ENCODE measurements around the gene NBPF19.
"Not testable (repeated sequence)": the region's sequence is repeated elsewhere in the genome, so short reads cannot be mapped to it uniquely, and the experiment has no call there.

NBPF19 gene, protein sequence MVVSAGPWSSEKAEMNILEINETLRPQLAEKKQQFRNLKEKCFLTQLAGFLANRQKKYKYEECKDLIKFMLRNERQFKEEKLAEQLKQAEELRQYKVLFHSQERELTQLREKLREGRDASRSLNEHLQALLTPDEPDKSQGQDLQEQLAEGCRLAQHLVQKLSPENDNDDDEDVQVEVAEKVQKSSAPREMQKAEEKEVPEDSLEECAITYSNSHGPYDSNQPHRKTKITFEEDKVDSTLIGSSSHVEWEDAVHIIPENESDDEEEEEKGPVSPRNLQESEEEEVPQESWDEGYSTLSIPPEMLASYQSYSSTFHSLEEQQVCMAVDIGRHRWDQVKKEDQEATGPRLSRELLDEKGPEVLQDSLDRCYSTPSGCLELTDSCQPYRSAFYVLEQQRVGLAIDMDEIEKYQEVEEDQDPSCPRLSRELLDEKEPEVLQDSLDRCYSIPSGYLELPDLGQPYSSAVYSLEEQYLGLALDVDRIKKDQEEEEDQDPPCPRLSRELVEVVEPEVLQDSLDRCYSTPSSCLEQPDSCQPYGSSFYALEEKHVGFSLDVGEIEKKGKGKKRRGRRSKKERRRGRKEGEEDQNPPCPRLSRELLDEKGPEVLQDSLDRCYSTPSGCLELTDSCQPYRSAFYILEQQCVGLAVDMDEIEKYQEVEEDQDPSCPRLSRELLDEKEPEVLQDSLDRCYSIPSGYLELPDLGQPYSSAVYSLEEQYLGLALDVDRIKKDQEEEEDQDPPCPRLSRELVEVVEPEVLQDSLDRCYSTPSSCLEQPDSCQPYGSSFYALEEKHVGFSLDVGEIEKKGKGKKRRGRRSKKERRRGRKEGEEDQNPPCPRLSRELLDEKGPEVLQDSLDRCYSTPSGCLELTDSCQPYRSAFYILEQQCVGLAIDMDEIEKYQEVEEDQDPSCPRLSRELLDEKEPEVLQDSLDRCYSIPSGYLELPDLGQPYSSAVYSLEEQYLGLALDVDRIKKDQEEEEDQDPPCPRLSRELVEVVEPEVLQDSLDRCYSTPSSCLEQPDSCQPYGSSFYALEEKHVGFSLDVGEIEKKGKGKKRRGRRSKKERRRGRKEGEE (N-terminal part only)

DNA sequence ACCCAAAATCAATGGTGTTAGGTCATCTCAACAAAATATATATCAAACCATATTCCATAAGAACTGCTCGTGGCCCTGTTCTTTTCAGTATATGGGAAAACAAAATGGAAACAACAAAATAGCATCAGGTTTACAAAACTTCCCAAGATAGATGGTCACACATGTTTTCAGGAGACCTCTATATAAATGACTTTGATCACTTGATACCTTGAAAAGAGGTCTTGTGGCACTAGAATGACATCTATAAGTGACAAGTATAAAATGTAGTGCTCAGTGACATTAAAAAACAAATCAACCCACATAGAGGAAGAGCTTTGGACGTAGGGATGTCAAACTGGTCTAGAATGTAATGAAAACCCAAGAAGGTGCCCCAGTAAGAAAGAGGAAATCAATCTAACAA lies at the start of gene NBPF19:
Gene NBPF19 (plus strand): TSS at position 301 of the 400 bp plus-strand sequence. CDS start 888 bp downstream, outside the sequence.
- H3K9me3 Mint-ChIP-seq; H3K4me3 Mint-ChIP-seq; intact Hi-C loops (cut with micrococcal nuclease); H3K27me3 Mint-ChIP-seq; H3K27ac Mint-ChIP-seq; H3K4me1 Mint-ChIP-seq (ENCODE audit: low read depth): not testable (repeated sequence)
- peaks cover 15% of the 10 kb centered on the region for H3K36me3 Mint-ChIP-seq (ENCODE audit: low read depth)

DNA sequence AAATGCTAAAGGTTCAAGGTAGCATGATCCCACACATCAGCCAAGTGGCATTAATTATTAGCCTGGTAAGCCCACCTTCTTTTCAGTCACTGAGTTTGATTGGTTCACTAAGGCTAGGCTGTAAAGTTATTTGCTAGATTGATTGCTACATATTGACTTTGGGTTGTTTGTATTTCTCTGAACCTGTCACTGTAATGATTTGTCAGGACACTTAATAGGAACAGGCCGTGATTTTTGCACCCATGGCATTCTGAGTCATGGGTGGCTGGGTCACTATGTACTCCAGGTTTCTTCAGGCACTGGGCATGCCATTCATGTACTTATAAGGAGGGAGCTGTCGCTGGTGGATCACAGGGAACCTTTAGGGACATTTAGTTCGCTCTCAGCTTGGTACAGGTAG lies 46.5 kb upstream of the NBPF19 start:
- H3K9me3 Mint-ChIP-seq; H3K4me1 Mint-ChIP-seq (ENCODE audit: low read depth); H3K27ac Mint-ChIP-seq; intact Hi-C loops (cut with micrococcal nuclease); H3K4me3 Mint-ChIP-seq; H3K27me3 Mint-ChIP-seq; H3K36me3 Mint-ChIP-seq (ENCODE audit: low read depth): not testable (repeated sequence)

DNA sequence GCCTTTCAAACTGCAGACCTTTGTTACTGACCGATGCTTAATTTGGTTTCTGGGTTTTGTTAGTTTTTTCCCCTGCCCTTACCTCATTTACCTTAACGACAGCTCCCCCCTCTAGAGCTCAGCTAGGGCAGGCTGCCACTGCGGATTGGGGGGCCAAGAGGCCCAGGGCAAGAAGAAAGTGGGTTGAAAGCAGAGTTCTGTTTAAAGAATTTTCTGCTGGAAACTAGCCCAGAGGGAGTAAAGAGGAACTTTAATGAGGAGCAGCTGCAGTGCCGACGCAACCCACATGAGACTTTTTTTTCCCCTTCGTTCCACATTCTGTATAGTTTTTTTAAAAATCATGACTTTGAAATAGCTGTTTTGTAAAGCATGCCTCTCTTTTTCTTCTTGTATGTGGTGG lies 29.4 kb upstream of the NBPF19 start:
- H3K4me3 Mint-ChIP-seq; intact Hi-C loops (cut with micrococcal nuclease); H3K27ac Mint-ChIP-seq: not testable (repeated sequence)

DNA sequence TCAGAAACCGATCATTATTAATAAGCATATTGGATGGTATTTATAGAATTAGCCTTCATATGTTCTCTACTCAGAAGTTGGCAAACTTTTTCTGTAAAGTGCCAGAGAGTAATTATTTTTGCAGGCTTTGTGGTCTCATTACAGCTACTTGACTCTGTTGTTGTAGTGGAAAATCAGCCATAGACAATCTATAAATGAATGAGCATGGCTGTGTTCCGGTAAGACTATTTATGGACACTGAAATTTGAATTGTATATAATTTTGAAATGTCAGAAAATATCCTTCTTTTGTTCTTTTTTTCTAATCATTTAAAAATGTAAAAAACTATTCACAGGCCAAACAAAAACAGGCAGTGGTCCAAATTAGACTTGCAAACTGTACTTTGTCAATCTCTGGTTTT lies 22.6 kb upstream of the NBPF19 start:
- H3K4me3 Mint-ChIP-seq; H3K27ac Mint-ChIP-seq; H3K9me3 Mint-ChIP-seq; intact Hi-C loops (cut with micrococcal nuclease); H3K4me1 Mint-ChIP-seq (ENCODE audit: low read depth); H3K36me3 Mint-ChIP-seq (ENCODE audit: low read depth); H3K27me3 Mint-ChIP-seq: not testable (repeated sequence)

More for the DNA sequence above, 29.4 kb upstream of the NBPF19 start:
- H3K27me3 Mint-ChIP-seq; H3K4me1 Mint-ChIP-seq (ENCODE audit: low read depth); H3K9me3 Mint-ChIP-seq; H3K36me3 Mint-ChIP-seq (ENCODE audit: low read depth): not testable (repeated sequence)

DNA sequence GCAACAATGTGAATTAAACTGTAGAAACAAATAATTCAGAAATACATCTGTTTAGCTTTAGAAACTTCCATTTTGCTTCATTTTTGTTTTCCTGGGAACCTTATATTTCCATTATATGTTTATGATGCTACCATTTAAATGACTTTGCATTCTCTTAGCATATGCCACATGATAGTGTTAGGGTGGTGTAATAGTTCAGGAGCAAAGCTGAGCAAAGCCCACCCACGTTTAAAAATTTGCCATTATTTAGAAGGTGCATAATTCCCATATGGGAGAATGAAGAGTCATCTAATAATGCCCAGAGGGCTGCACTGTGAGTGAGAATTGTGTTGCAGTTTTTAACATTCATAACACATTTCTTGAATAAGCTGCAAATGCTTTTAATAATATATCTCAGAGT lies 22.2 kb upstream of the NBPF19 start:
- H3K4me1 Mint-ChIP-seq (ENCODE audit: low read depth); H3K27ac Mint-ChIP-seq; H3K9me3 Mint-ChIP-seq; H3K4me3 Mint-ChIP-seq; H3K27me3 Mint-ChIP-seq; H3K36me3 Mint-ChIP-seq (ENCODE audit: low read depth); intact Hi-C loops (cut with micrococcal nuclease): not testable (repeated sequence)

DNA sequence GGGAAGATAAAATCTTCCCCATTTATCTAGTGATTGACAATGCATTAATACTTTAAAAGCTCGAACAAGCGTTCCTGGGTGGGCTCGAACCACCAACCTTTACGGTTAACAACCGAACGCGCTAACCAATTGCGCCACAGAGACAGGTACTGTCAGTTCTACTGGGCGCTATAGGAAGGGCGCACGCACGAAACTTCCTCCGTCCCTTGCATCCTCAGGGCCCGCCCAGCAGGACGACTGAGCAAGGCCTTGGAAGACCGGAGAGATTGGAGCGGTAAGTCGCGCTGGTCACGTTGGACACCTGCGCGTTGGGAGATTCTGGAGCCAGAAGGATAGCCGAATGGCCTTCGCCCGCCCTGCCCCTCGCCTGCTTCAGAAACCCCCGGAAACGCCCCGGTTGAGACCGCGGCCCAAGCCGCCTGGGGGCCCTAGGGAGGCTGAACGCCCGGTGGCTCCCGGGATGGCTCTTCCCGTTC lies 83.5 kb downstream of the NBPF19 start:
- intact Hi-C loops (cut with micrococcal nuclease); H3K27me3 Mint-ChIP-seq; H3K4me1 Mint-ChIP-seq (ENCODE audit: low read depth); H3K9me3 Mint-ChIP-seq: not testable (repeated sequence)
- peak overlapping the region; percentile 70 for H3K4me3 Mint-ChIP-seq
- peak overlapping the region; percentile 74 for H3K27ac Mint-ChIP-seq
- H3K36me3 Mint-ChIP-seq (ENCODE audit: low read depth) = peaks cover 16% of the 10 kb centered on the region

DNA sequence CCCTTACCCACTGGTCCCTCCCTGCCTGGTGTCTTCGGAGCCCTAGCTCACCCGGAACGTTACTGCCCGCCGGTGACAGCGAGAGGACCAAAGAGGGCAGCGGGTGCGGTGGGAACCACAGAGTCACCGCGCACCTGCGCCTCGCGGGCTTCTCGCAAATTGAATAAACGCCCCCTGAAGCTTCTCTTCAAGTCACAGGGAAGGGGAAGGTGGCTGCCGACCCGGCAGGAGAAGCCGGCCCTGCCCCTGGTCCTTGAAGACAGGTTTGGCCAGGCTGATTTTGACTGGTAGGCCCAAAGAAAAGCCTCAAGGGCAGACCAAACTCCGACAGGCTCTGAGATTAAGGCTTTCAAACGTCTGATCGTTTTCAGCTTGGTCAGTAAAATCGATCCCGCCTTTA lies 87.0 kb downstream of the NBPF19 start:
- intact Hi-C loops (cut with micrococcal nuclease); H3K36me3 Mint-ChIP-seq (ENCODE audit: low read depth); H3K4me1 Mint-ChIP-seq (ENCODE audit: low read depth); H3K27me3 Mint-ChIP-seq; H3K9me3 Mint-ChIP-seq; H3K4me3 Mint-ChIP-seq; H3K27ac Mint-ChIP-seq: not testable (repeated sequence)

DNA sequence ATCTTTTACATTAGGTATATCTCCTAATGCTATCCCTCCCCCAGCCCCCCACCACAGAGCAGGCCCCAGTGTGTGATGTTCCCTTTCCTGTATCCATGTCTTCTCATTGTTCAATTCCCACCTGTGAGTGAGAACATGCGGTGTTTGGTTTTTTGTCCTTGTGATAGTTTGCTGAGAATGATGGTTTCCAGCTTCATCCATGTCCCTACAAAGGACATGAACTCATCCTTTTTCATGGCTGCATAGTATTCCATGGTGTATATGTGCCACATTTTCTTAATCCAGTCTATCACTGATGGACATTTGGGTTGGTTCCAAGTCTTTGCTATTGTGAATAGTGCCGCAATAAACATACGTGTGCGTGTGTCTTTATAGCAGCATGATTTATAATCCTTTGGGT lies 90.6 kb downstream of the NBPF19 start:
- H3K27me3 Mint-ChIP-seq; H3K27ac Mint-ChIP-seq; intact Hi-C loops (cut with micrococcal nuclease); H3K9me3 Mint-ChIP-seq; H3K4me1 Mint-ChIP-seq (ENCODE audit: low read depth); H3K36me3 Mint-ChIP-seq (ENCODE audit: low read depth); H3K4me3 Mint-ChIP-seq: not testable (repeated sequence)

DNA sequence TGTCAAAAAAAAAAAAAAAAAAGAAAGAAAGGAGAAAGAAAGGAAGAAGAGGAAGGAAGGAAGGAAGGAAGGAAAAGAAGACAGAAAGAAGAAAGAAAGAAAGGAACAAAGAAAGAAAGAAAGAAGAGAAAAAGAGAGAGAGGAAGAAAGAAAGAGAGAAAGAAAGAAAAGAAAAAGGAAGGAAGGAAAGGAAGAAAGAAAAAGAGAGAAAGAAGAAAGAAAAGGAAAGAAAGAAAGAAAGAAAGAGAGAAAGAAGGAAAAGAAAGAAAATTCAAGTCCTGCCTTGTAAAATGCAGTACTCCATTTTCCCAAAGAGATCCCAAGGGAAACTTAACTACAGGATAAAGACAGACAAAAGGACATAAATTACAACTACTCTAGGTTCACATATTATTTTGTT lies 97.9 kb downstream of the NBPF19 start:
- intact Hi-C loops (cut with micrococcal nuclease); H3K4me3 Mint-ChIP-seq; H3K4me1 Mint-ChIP-seq (ENCODE audit: low read depth); H3K36me3 Mint-ChIP-seq (ENCODE audit: low read depth); H3K9me3 Mint-ChIP-seq; H3K27ac Mint-ChIP-seq; H3K27me3 Mint-ChIP-seq: not testable (repeated sequence)

DNA sequence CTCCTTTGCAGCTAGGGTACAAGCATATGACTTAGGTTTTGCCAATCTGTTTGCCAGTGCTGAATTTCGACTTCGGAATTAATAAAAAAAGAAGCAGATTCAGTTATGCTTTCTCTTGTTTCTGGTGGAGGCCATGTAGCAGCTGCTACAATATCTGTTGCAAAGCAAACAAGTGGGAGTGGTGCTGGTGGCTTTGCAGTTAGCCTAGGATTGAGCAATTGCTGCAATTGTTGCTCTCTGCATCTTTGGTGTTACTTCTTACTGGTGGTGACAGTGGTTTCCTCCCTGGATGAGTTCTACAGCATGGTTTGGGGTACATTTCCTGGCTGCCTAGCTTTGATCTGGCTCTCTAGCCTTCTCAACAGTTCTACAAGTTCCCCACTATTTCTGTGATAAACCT lies 110.7 kb downstream of the NBPF19 start:
- H3K36me3 Mint-ChIP-seq (ENCODE audit: low read depth); H3K4me1 Mint-ChIP-seq (ENCODE audit: low read depth); intact Hi-C loops (cut with micrococcal nuclease); H3K27ac Mint-ChIP-seq; H3K9me3 Mint-ChIP-seq; H3K4me3 Mint-ChIP-seq; H3K27me3 Mint-ChIP-seq: not testable (repeated sequence)
